ENCODE results near the gene AURKA. TPM values are rescaled to one million over a fixed set of nuclear protein-coding genes. Genes with fewer than 3 reads are reported as not detected.

AURKA gene
- total and polyA plus RNA-seq, 9 of the 15 experiments (the other 6 are each of a cell fraction or from before 2014, with no cell fraction given): 72.7 to 162 (median 113) TPM

- peak; percentile 75; the same call in 1 of the 2 replicates for TF ChIP-seq HMBOX1 (IDR thresholded peaks at IDR 0.05)
- TF ChIP-seq DPF2 (IDR thresholded peaks at IDR 0.05): peak; percentile 56; the same call in 1 of the 2 replicates
- no peak for TF ChIP-seq PBX2 (CRISPR knock-in tag; IDR thresholded peaks at IDR 0.05; ENCODE audit: low read depth)
- peak; percentile 70 for TF ChIP-seq PBX2 (tag; conservative IDR thresholded peaks at IDR 0.05; ENCODE audit: low read depth)
- TF ChIP-seq ZFX (CRISPR knock-in tag; IDR thresholded peaks at IDR 0.05): peak; percentile 60
- no peak for TF ChIP-seq RBFOX2 (IDR thresholded peaks at IDR 0.05; ENCODE audit: low read depth, low read length)
- no peak for TF ChIP-seq ZNF77 (CRISPR knock-in tag; IDR thresholded peaks at IDR 0.05)
- TF ChIP-seq SOX6 (IDR thresholded peaks at IDR 0.05): peak; percentile 38; the same call in 1 of the 2 replicates
- 0 out of 3 replicates have a peak, but pooled peaks of 1 of the 2 experiments have one; percentile 19 for TF ChIP-seq CBX3 (IDR thresholded peaks at IDR 0.05; ENCODE audit: borderline replicate concordance in 1 of 2, low read length in 2 of 2)
- TF ChIP-seq NFE2 (IDR thresholded peaks at IDR 0.05; ENCODE audit: low read depth): peak; percentile 82
- 0 out of 2 replicates have a peak, but pooled peaks have one; percentile 28 for TF ChIP-seq ZFP91 (CRISPR knock-in tag; IDR thresholded peaks at IDR 0.05)
- TF ChIP-seq ELF2 (CRISPR knock-in tag; IDR thresholded peaks at IDR 0.05): 0 out of 2 replicates have a peak, but pooled peaks have one; percentile 7
- TF ChIP-seq ZNF592 (IDR thresholded peaks at IDR 0.05): peak; percentile 51
- peak; percentile 23 to 87; a peak in 3 of 4 replicates for TF ChIP-seq RCOR1 (IDR thresholded peaks at IDR 0.05; ENCODE audit: borderline replicate concordance in 1 of 2, low read depth in 2 of 2, low read length in 2 of 2)
- TF ChIP-seq MEIS2 (IDR thresholded peaks at IDR 0.05; ENCODE audit: partially characterized antibody): peak; percentile 79
- peak; percentile 83 for TF ChIP-seq JUND (IDR thresholded peaks at IDR 0.05; ENCODE audit: borderline replicate concordance, low read depth, low read length)
- TF ChIP-seq JUND (tag; IDR thresholded peaks at IDR 0.05; ENCODE audit: borderline replicate concordance, low read depth, low read length): peak; percentile 70; the same call in 2 of the 3 replicates
Observed at GRCh38 chr20:56414842-56415765, 23.1 kb upstream of the AURKA start (continued).

Measured in K562 (cell line).